Muscle layer of duodenum (tissue), 2 donors: Measurements from ENCODE around the gene TRAPPC5.

ENCODE experiments used
- H3K27ac ChIP-seq: one replicate; pipeline ENCODE4 v1.7.0; 2013; ENCODE audit warnings: mild to moderate bottlenecking, low read length
- H3K27me3 ChIP-seq: one replicate; pipeline ENCODE4 v1.7.0; 2013; ENCODE audit warnings: low read depth, mild to moderate bottlenecking, control low read depth, low read length
- H3K36me3 ChIP-seq, 2 donors: one replicate each; pipeline ENCODE4 v1.7.0; 2013; ENCODE audit warnings: low read length in 2 of 2, control low read depth in 1 of 2, mild to moderate bottlenecking in 1 of 2; ENCODE audit not compliant: insufficient read depth in 2 of 2, control insufficient read depth in 1 of 2
- H3K4me1 ChIP-seq, 2 donors: one replicate each; pipeline ENCODE4 v1.7.0; 2013; ENCODE audit warnings: low read length in 2 of 2, mild to moderate bottlenecking in 2 of 2, control low read depth in 1 of 2, moderate library complexity in 1 of 2; ENCODE audit not compliant: insufficient read depth in 2 of 2, control insufficient read depth in 1 of 2
- H3K4me3 ChIP-seq, 2 donors: one replicate each; pipeline ENCODE4 v1.7.0; 2013; ENCODE audit warnings: low read length in 2 of 2, low read depth in 1 of 2, mild to moderate bottlenecking in 1 of 2
- H3K9me3 ChIP-seq, 2 donors: one replicate each; pipeline ENCODE4 v1.7.0; 2013; ENCODE audit warnings: low read length in 2 of 2, control low read depth in 1 of 2, mild to moderate bottlenecking in 1 of 2; ENCODE audit not compliant: control insufficient read depth in 1 of 2
- donor health status: healthy.

The TRAPPC5 gene

DNA sequence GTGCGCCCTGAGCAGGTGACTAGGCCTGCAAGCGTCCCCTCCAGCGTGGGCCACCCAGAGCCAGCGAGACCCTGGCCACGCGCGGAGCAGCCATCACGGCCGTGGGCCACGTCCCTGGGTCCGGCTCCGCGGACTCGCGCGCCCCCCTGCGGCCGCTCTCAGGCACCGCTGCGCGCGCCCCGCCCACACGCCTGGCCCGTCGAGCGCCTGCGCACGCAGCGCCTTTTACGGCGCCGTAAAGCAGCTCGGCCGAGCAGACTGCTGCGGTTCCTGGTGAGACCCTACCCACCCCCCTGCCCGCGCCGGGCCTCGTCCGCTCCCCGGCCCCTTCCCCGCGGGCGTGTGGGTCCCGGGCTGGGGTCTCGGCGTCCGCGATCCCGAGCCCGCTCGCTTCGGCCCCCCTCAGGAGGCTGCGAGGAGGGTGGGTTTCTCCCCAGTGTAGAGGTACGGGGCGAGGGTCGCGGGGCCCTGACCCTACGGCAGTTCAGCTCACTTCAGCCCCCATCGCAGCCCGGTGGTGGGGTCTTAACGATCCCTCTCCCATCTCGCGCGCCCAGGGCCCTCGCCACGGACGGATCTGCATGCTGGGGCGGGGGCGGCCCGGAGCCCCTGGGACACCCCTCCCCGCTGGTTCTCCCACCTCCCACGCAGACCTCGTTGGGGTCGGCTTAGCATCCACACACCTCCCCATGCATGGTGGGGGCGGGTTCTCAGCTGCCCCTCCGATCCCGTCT lies at the start of gene TRAPPC5:
Gene TRAPPC5, plus strand, starts transcription at position 228 of the 734 bp plus-strand sequence. CDS start 1,421 bp downstream, outside the sequence.
- Histone ChIP-seq H3K27ac (peak within 1 kb of the TSS; percentile 63), H3K27me3 (peaks cover 4% of the 10 kb centered on the region), H3K4me1 (peaks cover 0 to 20% of the 10 kb centered on the region in 2 donors)

GRCh38 chr19:7631577-7631976 lies 49.1 kb upstream of the TRAPPC5 start:
- H3K4me1 ChIP-seq: peaks cover 15 to 31% of the 10 kb centered on the region in 2 donors
- H3K27ac ChIP-seq: no peak overlapping the region
- H3K9me3 ChIP-seq: no peaks in the 10 kb centered on the region
- no peaks in the 10 kb centered on the region for H3K27me3 ChIP-seq
- H3K36me3 ChIP-seq: peaks cover 6 to 13% of the 10 kb centered on the region in 2 donors
- no peak overlapping the region for H3K4me3 ChIP-seq

More for the DNA sequence above, at the start of gene TRAPPC5:
- H3K9me3 ChIP-seq: no peaks in the 10 kb centered on the region
- H3K36me3 ChIP-seq: peaks cover 0 to 15% of the 10 kb centered on the region in 2 donors
- H3K4me3 ChIP-seq: peak within 1 kb of the TSS; percentile 74 to 92

GRCh38 chr19:7632340-7633203 lies 48.1 kb upstream of the TRAPPC5 start:
- Histone ChIP-seq H3K4me1 (peaks cover 15 to 29% of the 10 kb centered on the region in 2 donors), H3K4me3 (no peak overlapping the region), H3K36me3 (peaks cover 0 to 13% of the 10 kb centered on the region in 2 donors), H3K9me3 (no peaks in the 10 kb centered on the region), H3K27me3 (no peaks in the 10 kb centered on the region), H3K27ac (no peak overlapping the region)

DNA sequence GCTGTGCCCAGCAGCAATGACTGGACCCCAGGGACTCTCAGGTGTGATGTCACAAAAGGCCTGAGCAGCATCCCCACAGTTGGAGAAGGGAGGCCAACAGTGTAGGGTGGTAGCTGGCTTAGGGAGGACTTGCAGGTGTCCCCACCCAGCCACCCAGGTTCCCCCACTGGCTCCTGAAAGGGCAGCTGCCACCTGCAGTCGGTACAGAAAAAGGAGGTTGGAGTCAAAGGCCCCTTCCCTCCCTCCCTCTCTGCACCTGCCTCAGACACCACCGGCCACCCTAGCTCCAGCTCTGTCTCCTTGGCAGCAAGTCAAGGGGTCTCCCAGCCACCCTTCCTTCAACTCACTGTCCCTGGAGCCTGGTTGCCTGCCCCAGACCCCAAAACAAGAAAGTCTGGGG lies 46.9 kb upstream of the TRAPPC5 start, which contains the start of gene PCP2:
Gene PCP2, minus strand, starts transcription at position 22 of the 400 bp plus-strand sequence. CDS start 262 bp downstream, outside the sequence.
- Histone ChIP-seq H3K4me1 (peaks cover 8 to 18% of the 10 kb centered on the region in 2 donors), H3K27ac (no peak within 1 kb of the TSS), H3K4me3 (no peak within 1 kb of the TSS), H3K9me3 (no peaks in the 10 kb centered on the region), H3K36me3 (peaks cover 0 to 13% of the 10 kb centered on the region in 2 donors), H3K27me3 (no peaks in the 10 kb centered on the region)

DNA sequence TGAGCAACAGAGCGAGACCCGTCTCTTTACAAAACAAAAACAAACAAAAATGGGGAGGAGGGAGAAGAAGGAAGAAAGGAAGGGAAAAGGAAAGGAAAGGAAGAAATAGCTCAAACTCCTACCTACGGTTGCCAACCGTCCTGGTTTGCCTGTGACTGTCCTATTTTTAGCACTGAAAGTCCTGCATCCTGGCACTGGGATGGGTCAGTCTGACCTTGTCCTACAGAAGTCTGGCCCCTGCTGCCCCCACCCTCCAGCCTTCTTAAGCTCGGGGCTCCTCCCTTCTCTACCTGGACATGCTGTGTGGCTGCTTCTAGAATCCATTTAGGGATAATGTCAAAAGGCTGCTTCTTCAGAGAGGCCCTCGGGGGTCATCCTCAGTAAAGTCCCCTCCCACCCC lies 45.0 kb upstream of the TRAPPC5 start:
- Histone ChIP-seq H3K4me3 (no peak overlapping the region), H3K9me3 (no peaks in the 10 kb centered on the region), H3K36me3 (peaks cover 0 to 13% of the 10 kb centered on the region in 2 donors), H3K27ac (no peak overlapping the region), H3K4me1 (peaks cover 0 to 9% of the 10 kb centered on the region in 2 donors), H3K27me3 (no peaks in the 10 kb centered on the region)

- H3K9me3 ChIP-seq: no peaks in the 10 kb centered on the region
These were observed 44.3 kb upstream of the TRAPPC5 start for GRCh38 chr19:7636317-7636690.

GRCh38 chr19:7636691-7637373 lies 43.8 kb upstream of the TRAPPC5 start, which contains the start of gene STXBP2:
Gene STXBP2 (plus strand): TSS chr19:7637110. CDS start chr19:7637150, 40 bp downstream.
- Histone ChIP-seq H3K4me1 (peaks cover 0 to 4% of the 10 kb centered on the region in 2 donors), H3K27ac (peak within 1 kb of the TSS; percentile 45)

More at GRCh38 chr19:7636317-7636690, 44.3 kb upstream of the TRAPPC5 start:
- Histone ChIP-seq H3K27ac (no peak overlapping the region), H3K4me1 (peaks cover 0 to 4% of the 10 kb centered on the region in 2 donors), H3K27me3 (no peaks in the 10 kb centered on the region), H3K4me3 (no peak overlapping the region), H3K36me3 (peaks cover 0 to 13% of the 10 kb centered on the region in 2 donors)

GRCh38 chr19:7637374-7638256 lies 43.0 kb upstream of the TRAPPC5 start:
- no peaks in the 10 kb centered on the region for H3K9me3 ChIP-seq
- H3K4me3 ChIP-seq: peak overlapping the region; percentile 39 to 50
- peaks cover 0 to 4% of the 10 kb centered on the region in 2 donors for H3K4me1 ChIP-seq
- H3K36me3 ChIP-seq: peaks cover 0 to 3% of the 10 kb centered on the region in 2 donors
- no peaks in the 10 kb centered on the region for H3K27me3 ChIP-seq
- peak overlapping the region; percentile 45 for H3K27ac ChIP-seq

More at GRCh38 chr19:7636691-7637373, 43.8 kb upstream of the TRAPPC5 start, which contains the start of gene STXBP2:
- Histone ChIP-seq H3K36me3 (peaks cover 0 to 10% of the 10 kb centered on the region in 2 donors), H3K4me3 (peak within 1 kb of the TSS; percentile 39 to 50), H3K9me3 (no peaks in the 10 kb centered on the region), H3K27me3 (no peaks in the 10 kb centered on the region)

- Histone ChIP-seq H3K27me3 (peaks cover 4% of the 10 kb centered on the region), H3K4me1 (peaks cover 0 to 4% of the 10 kb centered on the region in 2 donors), H3K27ac (no peak overlapping the region), H3K4me3 (no peak overlapping the region), H3K9me3 (no peaks in the 10 kb centered on the region), H3K36me3 (no peaks in the 10 kb centered on the region)
These were observed 41.7 kb upstream of the TRAPPC5 start for GRCh38 chr19:7638802-7639465.
